Suprapubic skin (tissue), 4 donors: ENCODE data around the gene KCNK4.

Experiments
- POLR2A ChIP-seq, 2 donors: fragments of 450-650 bp; IDR thresholded peaks; one replicate each; pipeline ENCODE4 v1.6.1; 2017; ENCODE audit warnings: antibody characterized with exemption in 2 of 2, mild to moderate bottlenecking in 2 of 2, moderate library complexity in 2 of 2
- POLR2AphosphoS5 ChIP-seq, 3 donors: sonication (generic); formaldehyde crosslinking; IDR thresholded peaks; one replicate each; pipeline ENCODE4 v1.6.1; 2017; ENCODE audit warnings: antibody characterized with exemption in 3 of 3
- TF ChIP-seq, protein P1 (sequence below), 2 donors: fragments of 200-600 bp in 1 of 2; fragments of 450-650 bp in 1 of 2; sonication (generic) in 1 of 2; IDR thresholded peaks; one replicate each; pipeline ENCODE4 v1.5.1; 2016 to 2019; ENCODE audit warnings: antibody characterized with exemption in 2 of 2, mild to moderate bottlenecking in 1 of 2, moderate library complexity in 1 of 2

DNA sequence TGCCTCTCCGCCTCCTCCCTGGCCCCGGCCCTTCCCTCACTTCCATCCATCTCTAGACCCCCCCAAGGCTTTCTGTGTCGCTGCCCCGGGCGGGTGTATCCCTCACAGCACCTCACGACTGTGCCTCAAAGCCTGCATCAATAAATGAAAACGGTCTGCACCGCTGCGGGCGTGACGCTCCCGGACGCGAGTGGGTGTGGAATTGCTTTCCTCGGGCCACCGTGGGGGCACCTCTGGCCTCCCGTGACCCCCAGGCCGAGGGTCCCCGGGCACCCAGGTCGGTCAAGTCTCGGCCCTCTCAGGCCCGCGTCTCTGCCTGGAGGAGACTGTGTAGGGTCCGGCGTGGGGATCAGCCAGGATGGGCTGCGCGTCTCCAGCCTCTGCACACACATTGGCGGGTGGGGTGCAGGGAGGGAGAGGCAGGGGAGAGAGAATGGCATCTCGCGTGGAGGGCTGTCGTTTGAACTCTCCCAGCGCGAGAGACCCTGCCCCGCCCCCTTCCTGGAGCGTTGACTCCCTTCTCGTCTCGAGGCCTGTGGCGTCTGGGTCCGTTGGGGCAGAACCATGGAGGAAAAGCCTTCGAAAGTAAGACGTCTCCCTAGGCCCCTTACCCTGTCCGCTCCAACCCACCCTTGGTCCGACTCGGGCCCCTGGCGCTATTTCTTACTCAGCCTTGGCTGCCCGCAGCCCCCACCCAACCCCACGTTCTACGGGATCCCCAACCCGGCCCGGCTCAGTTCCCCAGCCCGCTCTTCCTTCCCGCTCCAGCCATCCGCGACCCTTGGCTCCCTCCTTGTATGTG is 8.9 kb downstream of the KCNK4 start, which contains the start of gene CATSPERZ:
- no peak for TF ChIP-seq POLR2A (IDR thresholded peaks at IDR 0.05)
- TF ChIP-seq POLR2AphosphoS5 (IDR thresholded peaks at IDR 0.05): no peak
- TF ChIP-seq, protein P1, sequence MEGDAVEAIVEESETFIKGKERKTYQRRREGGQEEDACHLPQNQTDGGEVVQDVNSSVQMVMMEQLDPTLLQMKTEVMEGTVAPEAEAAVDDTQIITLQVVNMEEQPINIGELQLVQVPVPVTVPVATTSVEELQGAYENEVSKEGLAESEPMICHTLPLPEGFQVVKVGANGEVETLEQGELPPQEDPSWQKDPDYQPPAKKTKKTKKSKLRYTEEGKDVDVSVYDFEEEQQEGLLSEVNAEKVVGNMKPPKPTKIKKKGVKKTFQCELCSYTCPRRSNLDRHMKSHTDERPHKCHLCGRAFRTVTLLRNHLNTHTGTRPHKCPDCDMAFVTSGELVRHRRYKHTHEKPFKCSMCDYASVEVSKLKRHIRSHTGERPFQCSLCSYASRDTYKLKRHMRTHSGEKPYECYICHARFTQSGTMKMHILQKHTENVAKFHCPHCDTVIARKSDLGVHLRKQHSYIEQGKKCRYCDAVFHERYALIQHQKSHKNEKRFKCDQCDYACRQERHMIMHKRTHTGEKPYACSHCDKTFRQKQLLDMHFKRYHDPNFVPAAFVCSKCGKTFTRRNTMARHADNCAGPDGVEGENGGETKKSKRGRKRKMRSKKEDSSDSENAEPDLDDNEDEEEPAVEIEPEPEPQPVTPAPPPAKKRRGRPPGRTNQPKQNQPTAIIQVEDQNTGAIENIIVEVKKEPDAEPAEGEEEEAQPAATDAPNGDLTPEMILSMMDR (IDR thresholded peaks at IDR 0.05): no peak
